GM12891 (cell line): ENCODE data around the gene SLC15A1.

ENCODE experiments used
- POLR2A ChIP-seq: IDR thresholded peaks from 2 replicates; pipeline ENCODE4 v1.6.1; 2011; ENCODE audit warnings: low read depth, low read length, control low read depth
- POLR2AphosphoS5 ChIP-seq: IDR thresholded peaks from 2 replicates; pipeline ENCODE4 v1.6.1; 2011; ENCODE audit warnings: low read depth, low read length, control low read depth
- POU2F2 ChIP-seq: IDR thresholded peaks from 2 replicates; pipeline ENCODE4 v1.6.1; 2011; ENCODE audit warnings: low read depth, mild to moderate bottlenecking, control low read depth, low read length, moderate library complexity
- SPI1 ChIP-seq: IDR thresholded peaks from 2 replicates; pipeline ENCODE4 v1.6.1; 2011; ENCODE audit warnings: low read depth, low read length, control low read depth
- TAF1 ChIP-seq: IDR thresholded peaks from 2 replicates; pipeline ENCODE4 v1.6.1; 2011; ENCODE audit warnings: low read depth, low read length, control low read depth

- no peak for TF ChIP-seq POLR2A
- no peak for TF ChIP-seq POU2F2
- no peak for TF ChIP-seq POLR2AphosphoS5
- no peak for TF ChIP-seq TAF1
- TF ChIP-seq SPI1, result no peak
Measured at GRCh38 chr13:98730441-98730840, 22.0 kb downstream of the SLC15A1 start.
